Colonic mucosa (tissue), 4 donors: Measurements from ENCODE around the gene CLDND1. TPM values are rescaled to one million over a fixed set of nuclear protein-coding genes. Genes with fewer than 3 reads are reported as not detected.

Experiments used
- DNase-seq: peaks from one replicate; pipeline ENCODE4 v3.0.0-alpha.2; 2020
- H3K27ac ChIP-seq: fragments of 200-600 bp; one replicate; pipeline ENCODE4 v1.8.0; 2021
- H3K27me3 ChIP-seq: fragments of 200-600 bp; one replicate; pipeline ENCODE4 v1.8.0; 2021
- H3K36me3 ChIP-seq: fragments of 200-600 bp; one replicate; pipeline ENCODE4 v1.8.0; 2021
- H3K4me1 ChIP-seq: fragments of 200-600 bp; one replicate; pipeline ENCODE4 v1.8.0; 2021; ENCODE audit warnings: mild to moderate bottlenecking
- H3K4me3 ChIP-seq: fragments of 200-600 bp; one replicate; pipeline ENCODE4 v1.8.0; 2021
- H3K9ac ChIP-seq, 2 donors: one replicate each; pipeline ENCODE4 v1.7.0; 2013; ENCODE audit warnings: control low read depth in 2 of 2, low read depth in 2 of 2, low read length in 2 of 2
- H3K9me3 ChIP-seq: fragments of 200-600 bp; one replicate; pipeline ENCODE4 v1.8.0; 2021
- intact Hi-C: fragments of 100-400 bp; cut with DNase I; formaldehyde crosslinking; loops from one replicate; pipeline ENCODE4 v1.14.1; 2022
- total RNA-seq, 2 donors: library from RNA; stranded (reverse); fragmentation: NEBNext Ultra II Directional in 1 of 2; extraction: Animal tissue kit (Norgen Biotek cat#: 25700) in 1 of 2; gene quantifications; one replicate each; pipeline ENCODE4 v1.2.1, GENCODE V29; 2021
- TF ChIP-seq, protein P1 (sequence below): fragments of 200-600 bp; IDR thresholded peaks from one replicate; pipeline ENCODE4 v1.8.0; 2022; ENCODE audit warnings: antibody characterized with exemption, mild to moderate bottlenecking
- donor health status: healthy.
- donor health status: DM: no; HTN: no; CAD: no.
- donor health status: DM: no; HTN: no; CAD: no.

CLDND1 gene
- total RNA-seq, 2 donors from 2014 or later: 42.3 to 97.8 TPM

DNA sequence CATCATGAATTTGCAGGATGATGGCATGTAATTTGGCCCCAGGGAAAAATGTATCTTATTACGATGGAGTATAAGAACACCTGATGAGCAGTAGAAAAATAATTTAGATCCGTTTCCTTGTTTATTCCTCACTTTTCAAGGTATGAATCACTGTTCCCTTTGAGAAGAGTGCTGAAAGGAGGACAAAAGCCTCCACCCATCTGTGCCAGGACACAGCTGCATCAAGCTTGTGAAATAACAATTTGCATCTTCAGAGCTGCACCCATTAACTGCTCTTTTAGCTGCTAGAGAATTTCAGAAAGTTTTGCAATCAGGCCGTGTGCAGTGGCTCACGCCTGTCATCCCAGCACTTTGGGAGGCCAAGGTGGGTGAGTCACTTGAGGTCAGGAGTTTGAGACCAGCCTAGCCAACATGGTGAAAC, 9.6 kb downstream of the CLDND1 start:
- no peaks in the 10 kb centered on the region for H3K4me1 ChIP-seq
- no peak for DNase-seq
- no peak overlapping the region for H3K4me3 ChIP-seq
- no peaks in the 10 kb centered on the region for H3K27me3 ChIP-seq
- H3K9me3 ChIP-seq: no peaks in the 10 kb centered on the region
- no peak overlapping the region for H3K9ac ChIP-seq
- H3K27ac ChIP-seq: no peak overlapping the region
- TF ChIP-seq, protein P1, sequence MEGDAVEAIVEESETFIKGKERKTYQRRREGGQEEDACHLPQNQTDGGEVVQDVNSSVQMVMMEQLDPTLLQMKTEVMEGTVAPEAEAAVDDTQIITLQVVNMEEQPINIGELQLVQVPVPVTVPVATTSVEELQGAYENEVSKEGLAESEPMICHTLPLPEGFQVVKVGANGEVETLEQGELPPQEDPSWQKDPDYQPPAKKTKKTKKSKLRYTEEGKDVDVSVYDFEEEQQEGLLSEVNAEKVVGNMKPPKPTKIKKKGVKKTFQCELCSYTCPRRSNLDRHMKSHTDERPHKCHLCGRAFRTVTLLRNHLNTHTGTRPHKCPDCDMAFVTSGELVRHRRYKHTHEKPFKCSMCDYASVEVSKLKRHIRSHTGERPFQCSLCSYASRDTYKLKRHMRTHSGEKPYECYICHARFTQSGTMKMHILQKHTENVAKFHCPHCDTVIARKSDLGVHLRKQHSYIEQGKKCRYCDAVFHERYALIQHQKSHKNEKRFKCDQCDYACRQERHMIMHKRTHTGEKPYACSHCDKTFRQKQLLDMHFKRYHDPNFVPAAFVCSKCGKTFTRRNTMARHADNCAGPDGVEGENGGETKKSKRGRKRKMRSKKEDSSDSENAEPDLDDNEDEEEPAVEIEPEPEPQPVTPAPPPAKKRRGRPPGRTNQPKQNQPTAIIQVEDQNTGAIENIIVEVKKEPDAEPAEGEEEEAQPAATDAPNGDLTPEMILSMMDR: no peak
- intact Hi-C loops: no loop called here
- H3K36me3 ChIP-seq: no peaks in the 10 kb centered on the region

DNA sequence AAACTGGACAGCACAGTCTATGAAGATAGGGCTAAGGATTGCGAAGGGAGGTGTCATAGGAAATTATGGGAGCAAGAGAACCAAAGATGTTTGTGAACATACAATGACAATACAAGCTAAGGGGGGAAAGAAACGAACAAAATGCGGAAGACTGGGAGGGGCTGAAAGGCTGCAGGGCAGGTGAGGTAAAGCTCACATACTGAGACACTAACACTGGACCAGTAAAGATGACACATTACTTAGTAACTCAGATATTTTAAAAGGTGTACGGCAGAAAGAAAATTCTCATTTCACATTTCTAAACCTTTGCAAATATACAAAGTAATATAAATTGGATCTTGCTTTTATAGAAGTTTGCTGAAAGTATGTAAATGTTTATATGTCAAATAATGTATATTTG, 10.1 kb downstream of the CLDND1 start:
- no peaks in the 10 kb centered on the region for H3K4me1 ChIP-seq

DNA sequence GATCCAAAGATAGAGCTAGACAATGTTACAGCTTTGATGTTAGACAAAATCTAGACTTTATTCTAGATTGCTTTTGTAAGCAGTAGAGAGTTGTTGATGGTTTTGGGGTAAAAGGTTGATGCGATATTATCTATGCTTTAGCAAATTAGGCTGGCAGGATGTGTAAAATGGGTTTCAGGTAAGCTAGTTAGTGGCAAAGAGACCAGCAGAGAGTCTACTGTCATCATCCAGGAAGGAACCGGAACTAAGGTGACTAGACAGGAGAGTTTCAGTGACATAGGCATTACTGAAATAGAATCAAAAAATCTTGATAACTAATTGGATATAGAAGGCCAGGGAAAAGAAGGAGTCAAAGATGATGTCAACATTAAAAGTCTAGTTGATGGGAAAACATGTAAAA, 14.1 kb downstream of the CLDND1 start:
- no peaks in the 10 kb centered on the region for H3K36me3 ChIP-seq
- DNase-seq: no peak

More for the DNA sequence above, 10.1 kb downstream of the CLDND1 start:
- no peak for DNase-seq
- H3K4me3 ChIP-seq: no peak overlapping the region
- TF ChIP-seq, protein P1: no peak
- intact Hi-C loops: no loop called here
- H3K9ac ChIP-seq: no peak overlapping the region
- H3K36me3 ChIP-seq: no peaks in the 10 kb centered on the region
- H3K27ac ChIP-seq: no peak overlapping the region
- H3K9me3 ChIP-seq: no peaks in the 10 kb centered on the region
- H3K27me3 ChIP-seq: no peaks in the 10 kb centered on the region

DNA sequence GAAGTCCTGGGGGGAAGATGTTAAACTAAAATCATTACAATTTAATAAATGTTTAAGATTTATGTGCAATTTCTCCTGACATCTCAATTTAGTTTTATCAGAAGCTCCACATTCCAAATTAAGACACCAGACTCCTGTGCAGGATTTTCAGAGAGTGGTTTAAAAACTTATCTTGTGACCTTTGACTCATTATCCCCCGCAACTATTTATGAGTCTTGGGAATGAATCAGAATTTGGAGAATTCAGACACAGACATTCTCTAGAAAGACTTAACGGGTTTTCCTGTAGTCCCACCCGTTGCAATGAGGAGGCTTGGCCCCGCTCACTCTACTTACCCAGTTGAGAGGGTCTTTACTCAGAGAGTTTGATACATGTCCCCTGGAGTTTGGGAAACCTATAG, 18.2 kb downstream of the CLDND1 start:
- intact Hi-C loops: no loop called here
- Histone ChIP-seq H3K9ac (no peak overlapping the region), H3K4me3 (no peak overlapping the region), H3K4me1 (no peaks in the 10 kb centered on the region), H3K27me3 (no peaks in the 10 kb centered on the region), H3K36me3 (no peaks in the 10 kb centered on the region), H3K27ac (no peak overlapping the region), H3K9me3 (no peaks in the 10 kb centered on the region)
- TF ChIP-seq, protein P1: no peak
- DNase-seq: no peak

More for the DNA sequence above, 14.1 kb downstream of the CLDND1 start:
- intact Hi-C loops: no loop called here
- H3K9me3 ChIP-seq: no peaks in the 10 kb centered on the region
- TF ChIP-seq, protein P1: no peak
- no peaks in the 10 kb centered on the region for H3K4me1 ChIP-seq
- no peaks in the 10 kb centered on the region for H3K27me3 ChIP-seq
- no peak overlapping the region for H3K9ac ChIP-seq
- no peak overlapping the region for H3K27ac ChIP-seq
- H3K4me3 ChIP-seq: no peak overlapping the region

DNA sequence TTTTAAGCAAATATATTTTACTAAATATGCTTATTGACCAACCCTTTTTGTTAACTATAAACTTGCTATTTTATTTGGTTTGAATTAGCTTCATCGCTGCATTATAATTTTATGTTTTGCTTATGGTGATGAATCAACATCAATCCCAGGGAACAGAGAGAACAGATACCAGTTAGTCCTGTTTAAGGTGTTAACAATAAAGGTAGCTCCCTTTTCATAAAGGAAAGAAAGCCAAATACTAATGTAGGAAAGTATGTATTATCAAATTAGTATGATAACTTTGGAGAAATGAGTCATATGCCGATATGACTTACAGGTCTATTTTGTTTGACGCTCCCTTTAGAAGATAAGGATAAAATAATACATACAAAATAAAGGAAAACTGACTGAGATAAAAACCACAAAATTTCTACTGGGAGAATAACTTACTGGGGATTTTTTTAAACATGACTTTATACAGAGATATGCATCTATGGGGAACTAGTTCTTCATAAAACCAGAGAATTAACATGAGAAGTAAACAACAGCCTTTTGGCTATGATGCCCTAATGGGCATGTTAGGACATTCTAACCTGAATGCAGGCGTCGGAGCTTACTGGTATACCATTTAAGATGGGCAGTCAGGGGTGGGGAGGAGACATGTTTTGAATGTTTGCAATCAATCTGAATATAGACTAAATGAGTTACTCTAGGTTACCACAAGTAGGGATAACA, 20.7 kb downstream of the CLDND1 start:
- DNase-seq: no peak
- intact Hi-C loops: no loop called here

More for the DNA sequence above, 20.7 kb downstream of the CLDND1 start:
- Histone ChIP-seq H3K36me3 (no peaks in the 10 kb centered on the region), H3K9ac (no peak overlapping the region), H3K27ac (no peak overlapping the region), H3K9me3 (no peaks in the 10 kb centered on the region), H3K4me1 (no peaks in the 10 kb centered on the region), H3K27me3 (no peaks in the 10 kb centered on the region), H3K4me3 (no peak overlapping the region)
- TF ChIP-seq, protein P1: no peak
